Endothelial cell of umbilical vein (primary cell): ENCODE data around the gene MAG. TPM values are rescaled to one million over a fixed set of nuclear protein-coding genes. Genes with fewer than 3 reads are reported as not detected.

ENCODE experiments used
- BruUV-seq: library from RNA; stranded (reverse); fragments of 400-500 nt; replicated peaks from 2 replicates; lab custom pipeline; 2021; lab: Mats Ljungman, UMichigan
- CTCF ChIA-PET: fragments of 300-600, 350-600 bp; sonication (Branson Sonifier 250); formaldehyde crosslinking; loops from one replicate; lab custom pipeline; 2021; ENCODE audit warnings: antibody characterized with exemption, inconsistent platforms; lab: Charles Lee
- POLR2A ChIA-PET: fragments of 300-600, 350-600 bp; sonication (Branson Sonifier 250); formaldehyde crosslinking; loops from one replicate; lab custom pipeline; 2021; ENCODE audit warnings: antibody characterized with exemption, inconsistent platforms; lab: Charles Lee
- DNase-seq: peaks from one replicate; pipeline ENCODE4 v3.0.0-alpha.2; 2011; ENCODE audit warnings: low read depth, low spot score
- FAIRE-seq: peaks from 2 replicates; lab custom pipeline; 2011; peaks lifted over from hg19 to GRCh38; lab: Jason Lieb, UNC
- H2AFZ ChIP-seq: 2 replicates; pipeline ENCODE4 v1.6.0; 2012; ENCODE audit warnings: low read depth, low read length, control low read depth, inconsistent platforms
- H3K27ac ChIP-seq: 2 replicates; pipeline ENCODE4 v1.5.1; 2011; ENCODE audit warnings: low read depth, mild to moderate bottlenecking, control low read depth, low read length, moderate library complexity; ENCODE audit not compliant: insufficient read depth
- H3K27me3 ChIP-seq, 2 experiments: 2 replicates each; pipeline versions ENCODE4 v1.6.0 to v1.6.1; 2011; ENCODE audit warnings: low read length in 2 of 2, mixed read lengths in 1 of 2; ENCODE audit not compliant: control insufficient read depth in 2 of 2, insufficient read depth in 2 of 2
- H3K36me3 ChIP-seq, 2 experiments: 2 replicates in 1 of 2; 3 replicates in 1 of 2; pipeline ENCODE4 v1.5.1; 2011; ENCODE audit warnings: low read length in 2 of 2, mild to moderate bottlenecking in 1 of 2, moderate library complexity in 1 of 2; ENCODE audit not compliant: control insufficient read depth in 2 of 2, insufficient read depth in 2 of 2; ENCODE audit errors: extremely low read depth in 1 of 2
- H3K4me1 ChIP-seq: 3 replicates; pipeline ENCODE4 v1.5.1; 2011; ENCODE audit warnings: mild to moderate bottlenecking, low read length; ENCODE audit not compliant: control insufficient read depth, insufficient read depth; ENCODE audit errors: extremely low read depth
- H3K4me2 ChIP-seq: 2 replicates; pipeline ENCODE4 v1.6.1; 2011; ENCODE audit warnings: low read length, control low read depth, mixed read lengths; ENCODE audit not compliant: insufficient read depth
- H3K4me3 ChIP-seq, 3 experiments: fragments of 200-600 bp in 1 of 3; sonication (generic), shearing (Covaris generic) in 1 of 3; replicated peaks in 1 of 3; 2 replicates each; pipeline ENCODE4 v1.5.1; 2011 to 2016; ENCODE audit warnings: control low read depth in 3 of 3, low read length in 3 of 3, mild to moderate bottlenecking in 2 of 3, inconsistent platforms in 1 of 3, low read depth in 1 of 3, moderate library complexity in 1 of 3; ENCODE audit not compliant: insufficient read depth in 1 of 3
- H3K79me2 ChIP-seq: 2 replicates; pipeline ENCODE4 v1.6.0; 2012; ENCODE audit warnings: low read length, inconsistent platforms; ENCODE audit not compliant: control insufficient read depth, insufficient read depth
- H3K9ac ChIP-seq: replicated peaks from 2 replicates; pipeline ENCODE3; 2011; ENCODE audit warnings: low read length, control low read depth; ENCODE audit not compliant: insufficient read depth; ENCODE audit errors: extremely low read depth
- H3K9me1 ChIP-seq: replicated peaks from 3 replicates; pipeline ENCODE4 v1.6.0; 2011; ENCODE audit warnings: mild to moderate bottlenecking, low read length; ENCODE audit not compliant: control insufficient read depth, insufficient read depth; ENCODE audit errors: extremely low read depth
- H3K9me3 ChIP-seq: replicated peaks from 2 replicates; pipeline ENCODE4 v1.5.1; 2012; ENCODE audit warnings: low read length, inconsistent platforms; ENCODE audit not compliant: control insufficient read depth, insufficient read depth
- H4K20me1 ChIP-seq: replicated peaks from 2 replicates; pipeline ENCODE3; 2011; ENCODE audit warnings: mild to moderate bottlenecking, low read length; ENCODE audit not compliant: control insufficient read depth, insufficient read depth; ENCODE audit errors: extremely low read depth
- EZH2 ChIP-seq: IDR thresholded peaks from 2 replicates; pipeline ENCODE4 v1.6.1; 2012; ENCODE audit warnings: borderline replicate concordance, low read depth, mild to moderate bottlenecking, moderate library complexity, low read length, inconsistent platforms; ENCODE audit not compliant: severe bottlenecking
- FOS ChIP-seq: IDR thresholded peaks from 2 replicates; pipeline ENCODE4 v1.6.1; 2011; ENCODE audit warnings: mild to moderate bottlenecking, low read length, moderate library complexity, borderline replicate concordance; ENCODE audit not compliant: insufficient read depth
- GATA2 ChIP-seq: IDR thresholded peaks from 2 replicates; pipeline ENCODE4 v1.7.0; 2011; ENCODE audit warnings: low read depth, mild to moderate bottlenecking, moderate library complexity, mixed read lengths, low read length; ENCODE audit not compliant: insufficient read length, insufficient read depth
- JUN ChIP-seq: IDR thresholded peaks from 2 replicates; pipeline ENCODE4 v1.6.1; 2011; ENCODE audit warnings: borderline replicate concordance, low read depth; ENCODE audit not compliant: insufficient read length, insufficient read depth
- MAX ChIP-seq: IDR thresholded peaks from 2 replicates; pipeline ENCODE4 v1.6.1; 2011; ENCODE audit not compliant: insufficient read depth, insufficient read length
- MYC ChIP-seq: IDR thresholded peaks from one replicate; pipeline ENCODE4 v1.6.1; 2011; ENCODE audit warnings: mild to moderate bottlenecking, low read depth, low read length
- POLR2A ChIP-seq: IDR thresholded peaks from 2 replicates; pipeline ENCODE4 v1.6.1; 2012; ENCODE audit warnings: low read depth, mild to moderate bottlenecking, control low read depth, low read length
- POLR2AphosphoS5 ChIP-seq: IDR thresholded peaks from 2 replicates; pipeline ENCODE4 v1.6.1; 2012; ENCODE audit warnings: low read depth, mild to moderate bottlenecking, control low read depth, low read length, moderate library complexity; ENCODE audit not compliant: insufficient read depth
- dilution Hi-C: fragments of 300-500 bp; cut with MboI; formaldehyde crosslinking; loops from one replicate; pipeline ENCODE4 v1.15.0; 2019; ENCODE audit warnings: low sequenced_read_pairs; ENCODE audit not compliant: extremely low pct_ligation_motif_present
- intact Hi-C: fragments of 100-400 bp; cut with micrococcal nuclease; formaldehyde crosslinking; loops from one replicate; pipeline ENCODE4 v1.10.0; 2022
- polyA plus RNA-seq, 4 experiments: library from polyadenylated mRNA; depleted of rRNA in 3 of 4; stranded (reverse) in 3 of 4; unstranded in 1 of 4; fragments of >200 nt; gene quantifications; 2 replicates each; pipeline versions ENCODE4 v1.2.1 to v1.2.3, GENCODE V29; 2011 to 2012; ENCODE audit warnings: missing spikeins in 1 of 4
- total RNA-seq: library from RNA; stranded (reverse); gene quantifications from 2 replicates; pipeline ENCODE4 v1.2.3, GENCODE V29; 2021
- TF ChIP-seq, protein P1 (sequence below), 2 donors: IDR thresholded peaks; 1 replicate in 1 of 2; 2 replicates in 1 of 2; pipeline ENCODE4 v1.5.1; 2011; ENCODE audit warnings: low read length in 2 of 2, mild to moderate bottlenecking in 2 of 2, moderate library complexity in 2 of 2, control low read depth in 1 of 2, inconsistent platforms in 1 of 2, low read depth in 1 of 2; ENCODE audit not compliant: insufficient read depth in 1 of 2; ENCODE audit errors: extremely low read depth in 1 of 2

MAG gene
- total and polyA plus RNA-seq, 2 donors (not counting 3 experiments of a cell fraction or from before 2014, with no cell fraction given): not detected

DNA sequence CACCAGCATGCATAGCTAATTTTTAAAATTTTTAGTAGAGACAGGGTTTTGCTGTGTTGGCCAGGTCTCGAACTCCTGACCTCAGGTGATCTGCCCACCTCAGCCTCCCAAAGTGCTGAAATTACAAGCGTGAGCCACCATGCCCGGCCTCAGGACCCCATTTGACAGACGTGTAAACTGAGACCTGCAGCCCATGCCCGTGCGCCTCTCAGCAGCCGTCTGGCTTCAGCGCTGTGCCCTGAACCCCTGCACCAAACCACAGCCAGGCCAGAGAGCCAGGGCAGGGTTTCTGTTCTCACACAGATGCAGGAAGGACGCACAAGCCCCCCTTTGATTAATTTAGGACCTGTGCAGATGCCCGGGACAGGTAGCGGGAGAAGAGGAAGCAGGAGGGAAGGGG lies 48.5 kb downstream of the MAG start:
- H3K9me1 ChIP-seq: no peaks in the 10 kb centered on the region
- no peak overlapping the region for H3K4me3 ChIP-seq
- H2AFZ ChIP-seq: no peak overlapping the region
- H3K36me3 ChIP-seq: no peaks in the 10 kb centered on the region
- BruUV-seq: no TSS peak
- no peak for TF ChIP-seq MYC
- no peak for TF ChIP-seq POLR2A
- TF ChIP-seq GATA2: no peak
- TF ChIP-seq JUN: no peak
- TF ChIP-seq, protein P1, sequence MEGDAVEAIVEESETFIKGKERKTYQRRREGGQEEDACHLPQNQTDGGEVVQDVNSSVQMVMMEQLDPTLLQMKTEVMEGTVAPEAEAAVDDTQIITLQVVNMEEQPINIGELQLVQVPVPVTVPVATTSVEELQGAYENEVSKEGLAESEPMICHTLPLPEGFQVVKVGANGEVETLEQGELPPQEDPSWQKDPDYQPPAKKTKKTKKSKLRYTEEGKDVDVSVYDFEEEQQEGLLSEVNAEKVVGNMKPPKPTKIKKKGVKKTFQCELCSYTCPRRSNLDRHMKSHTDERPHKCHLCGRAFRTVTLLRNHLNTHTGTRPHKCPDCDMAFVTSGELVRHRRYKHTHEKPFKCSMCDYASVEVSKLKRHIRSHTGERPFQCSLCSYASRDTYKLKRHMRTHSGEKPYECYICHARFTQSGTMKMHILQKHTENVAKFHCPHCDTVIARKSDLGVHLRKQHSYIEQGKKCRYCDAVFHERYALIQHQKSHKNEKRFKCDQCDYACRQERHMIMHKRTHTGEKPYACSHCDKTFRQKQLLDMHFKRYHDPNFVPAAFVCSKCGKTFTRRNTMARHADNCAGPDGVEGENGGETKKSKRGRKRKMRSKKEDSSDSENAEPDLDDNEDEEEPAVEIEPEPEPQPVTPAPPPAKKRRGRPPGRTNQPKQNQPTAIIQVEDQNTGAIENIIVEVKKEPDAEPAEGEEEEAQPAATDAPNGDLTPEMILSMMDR (IDR thresholded peaks at IDR 0.05; ENCODE audit: extremely low read depth in 1 of 2, insufficient read depth in 1 of 2, low read depth in 1 of 2, low read length in 2 of 2): no peak
- no peak for TF ChIP-seq EZH2
- TF ChIP-seq POLR2AphosphoS5: no peak
- TF ChIP-seq FOS: no peak
- no peak for TF ChIP-seq MAX
- dilution Hi-C loops (no loop called here), intact Hi-C loops (no loop called here)
- no peaks in the 10 kb centered on the region for H3K79me2 ChIP-seq
- no peak overlapping the region for H3K4me2 ChIP-seq
- CTCF ChIA-PET: no interaction called here
- no peaks in the 10 kb centered on the region for H4K20me1 ChIP-seq
- H3K4me1 ChIP-seq: no peaks in the 10 kb centered on the region
- POLR2A ChIA-PET: no interaction called here
- H3K9me3 ChIP-seq: no peaks in the 10 kb centered on the region
- H3K27ac ChIP-seq: no peak overlapping the region
- H3K9ac ChIP-seq: no peak overlapping the region
- no peak for DNase-seq
- no peaks in the 10 kb centered on the region for H3K27me3 ChIP-seq
- no peak for FAIRE-seq
